Trophoblast cell (in vitro differentiated cells and primary cell): Measurements from ENCODE around the gene IL21R.

Experiments
- DNase-seq, 2 donors: peaks; one replicate each; pipeline ENCODE4 v3.0.0-alpha.2; 2016
- H2AFZ ChIP-seq: 2 replicates; pipeline ENCODE4 v1.6.1; 2013; ENCODE audit warnings: low read length, moderate library complexity, mild to moderate bottlenecking; ENCODE audit not compliant: insufficient read depth, poor library complexity
- H2AK5ac ChIP-seq: 2 replicates; pipeline ENCODE4 v1.6.1; 2013; ENCODE audit warnings: mild to moderate bottlenecking, low read length
- H2BK120ac ChIP-seq: 2 replicates; pipeline ENCODE4 v1.6.1; 2013; ENCODE audit warnings: low read length, mild to moderate bottlenecking, moderate library complexity; ENCODE audit not compliant: insufficient read depth, poor library complexity
- H2BK12ac ChIP-seq: 2 replicates; pipeline ENCODE4 v1.6.1; 2013; ENCODE audit warnings: mild to moderate bottlenecking, low read length, moderate library complexity
- H2BK5ac ChIP-seq: 2 replicates; pipeline ENCODE4 v1.6.1; 2013; ENCODE audit warnings: low read length, low read depth, moderate library complexity, mild to moderate bottlenecking; ENCODE audit not compliant: poor library complexity
- H3K14ac ChIP-seq: 2 replicates; pipeline ENCODE4 v1.6.1; 2013; ENCODE audit warnings: mild to moderate bottlenecking, low read length
- H3K18ac ChIP-seq: 2 replicates; pipeline ENCODE4 v1.6.1; 2013; ENCODE audit warnings: mild to moderate bottlenecking, low read length
- H3K23ac ChIP-seq: 2 replicates; pipeline ENCODE4 v1.6.1; 2013; ENCODE audit warnings: low read length
- H3K27ac ChIP-seq: 2 replicates; pipeline ENCODE4 v1.5.1; 2013; ENCODE audit warnings: low read depth, mild to moderate bottlenecking, inconsistent platforms, low read length, moderate library complexity
- H3K27me3 ChIP-seq: 2 replicates; pipeline ENCODE4 v1.6.1; 2013; ENCODE audit warnings: inconsistent platforms, mild to moderate bottlenecking, low read length, moderate library complexity; ENCODE audit not compliant: insufficient read depth
- H3K36me3 ChIP-seq, 2 experiments: 1 replicate in 1 of 2; 2 replicates in 1 of 2; pipeline ENCODE4 v1.6.1; 2013; ENCODE audit warnings: low read length in 2 of 2, mild to moderate bottlenecking in 2 of 2, moderate library complexity in 1 of 2; ENCODE audit not compliant: insufficient read depth in 2 of 2, control insufficient read depth in 1 of 2
- H3K4ac ChIP-seq: 2 replicates; pipeline ENCODE4 v1.6.1; 2013; ENCODE audit warnings: low read depth, mild to moderate bottlenecking, low read length, moderate library complexity
- H3K4me1 ChIP-seq, 2 experiments: 1 replicate in 1 of 2; 2 replicates in 1 of 2; pipeline ENCODE4 v1.6.1; 2013; ENCODE audit warnings: low read length in 2 of 2, mild to moderate bottlenecking in 2 of 2, moderate library complexity in 1 of 2; ENCODE audit not compliant: insufficient read depth in 2 of 2, control insufficient read depth in 1 of 2
- H3K4me2 ChIP-seq: 2 replicates; pipeline ENCODE4 v1.6.1; 2013; ENCODE audit warnings: inconsistent platforms, mild to moderate bottlenecking, low read length, moderate library complexity
- H3K4me3 ChIP-seq: 2 replicates; pipeline ENCODE4 v1.5.1; 2013; ENCODE audit warnings: mild to moderate bottlenecking, low read depth, low read length, inconsistent platforms
- H3K79me1 ChIP-seq: one replicate; pipeline ENCODE4 v1.6.1; 2013; ENCODE audit warnings: low read length
- H3K79me2 ChIP-seq: 2 replicates; pipeline ENCODE4 v1.6.1; 2013; ENCODE audit warnings: low read length, mild to moderate bottlenecking; ENCODE audit not compliant: control insufficient read depth, insufficient read depth, poor library complexity
- H3K9ac ChIP-seq: 2 replicates; pipeline ENCODE4 v1.6.1; 2013; ENCODE audit warnings: mild to moderate bottlenecking, low read length
- H3K9me3 ChIP-seq: 2 replicates; pipeline ENCODE4 v1.6.1; 2013; ENCODE audit warnings: low read depth, mild to moderate bottlenecking, control low read depth, inconsistent platforms, low read length; ENCODE audit not compliant: insufficient read depth
- H4K12ac ChIP-seq: 2 replicates; pipeline ENCODE4 v1.6.1; 2013; ENCODE audit warnings: low read depth, mild to moderate bottlenecking, low read length, moderate library complexity
- H4K8ac ChIP-seq: 2 replicates; pipeline ENCODE4 v1.6.1; 2013; ENCODE audit warnings: low read depth, mild to moderate bottlenecking, low read length, moderate library complexity
- H4K91ac ChIP-seq: one replicate; pipeline ENCODE4 v1.6.1; 2013; ENCODE audit warnings: low read depth, mild to moderate bottlenecking, low read length, moderate library complexity
- WGBS: extraction: QIAGEN DNeasy Blood & Tissue Kit; methylation state at CpG from one replicate; pipeline ENCODE4 v1.1.7; 2013; ENCODE audit warnings: missing lambda C conversion rate; ENCODE audit not compliant: insufficient read length, insufficient coverage; ENCODE audit errors: extremely low coverage; 5-methylcytosine and 5-hydroxymethylcytosine counted together

The IL21R gene

GRCh38 chr16:27386674-27387073 lies 15.3 kb upstream of the IL21R start:
- H3K9me3 ChIP-seq = peaks cover 2% of the 10 kb centered on the region
- no peaks in the 10 kb centered on the region for H3K79me1 ChIP-seq

GRCh38 chr16:27387724-27388123 lies 14.2 kb upstream of the IL21R start:
- Histone ChIP-seq H3K4me1 (no peaks in the 10 kb centered on the region), H3K14ac (no peak overlapping the region), H3K79me2 (no peaks in the 10 kb centered on the region), H2BK5ac (no peak overlapping the region), H2BK120ac (no peak overlapping the region), H3K36me3 (no peaks in the 10 kb centered on the region), H3K27me3 (no peaks in the 10 kb centered on the region), H3K9me3 (peaks cover 2% of the 10 kb centered on the region), H3K18ac (no peak overlapping the region), H2BK12ac (no peak overlapping the region), H2AFZ (no peak overlapping the region), H3K27ac (no peak overlapping the region), H4K8ac (no peak overlapping the region), H3K23ac (no peak overlapping the region), H3K4me2 (no peak overlapping the region), H4K91ac (no peak overlapping the region), H3K79me1 (no peaks in the 10 kb centered on the region), H3K4ac (no peak overlapping the region), H4K12ac (no peak overlapping the region), H3K9ac (no peak overlapping the region), H2AK5ac (no peak overlapping the region), H3K4me3 (no peak overlapping the region)
- WGBS = no CpG with 5 or more reads among the region's 1 CpG
- DNase-seq = no peak

More at GRCh38 chr16:27386674-27387073, 15.3 kb upstream of the IL21R start:
- Histone ChIP-seq H3K4me2 (no peak overlapping the region), H3K79me2 (no peaks in the 10 kb centered on the region), H3K18ac (no peak overlapping the region), H2AFZ (no peak overlapping the region), H4K91ac (no peak overlapping the region), H2BK12ac (no peak overlapping the region), H3K4me1 (no peaks in the 10 kb centered on the region), H2BK5ac (no peak overlapping the region), H3K27me3 (no peaks in the 10 kb centered on the region), H4K12ac (no peak overlapping the region), H3K4ac (no peak overlapping the region), H2BK120ac (no peak overlapping the region), H3K14ac (no peak overlapping the region), H3K27ac (no peak overlapping the region), H3K36me3 (no peaks in the 10 kb centered on the region), H3K9ac (no peak overlapping the region), H3K4me3 (no peak overlapping the region), H2AK5ac (no peak overlapping the region), H3K23ac (no peak overlapping the region), H4K8ac (no peak overlapping the region)
- no peak for DNase-seq
- no CpG with 5 or more reads among the region's 4 CpGs for WGBS

GRCh38 chr16:27389272-27389961 lies 12.6 kb upstream of the IL21R start:
- Histone ChIP-seq H3K23ac (no peak overlapping the region), H3K9me3 (peaks cover 2% of the 10 kb centered on the region), H3K27ac (no peak overlapping the region), H2BK120ac (no peak overlapping the region), H4K12ac (no peak overlapping the region), H4K91ac (no peak overlapping the region), H3K4me3 (no peak overlapping the region), H3K4me1 (no peaks in the 10 kb centered on the region), H4K8ac (no peak overlapping the region), H3K79me1 (no peaks in the 10 kb centered on the region), H3K79me2 (no peaks in the 10 kb centered on the region), H3K4me2 (no peak overlapping the region), H2AK5ac (no peak overlapping the region), H3K27me3 (no peaks in the 10 kb centered on the region), H3K36me3 (no peaks in the 10 kb centered on the region), H2BK5ac (no peak overlapping the region), H3K4ac (no peak overlapping the region), H3K9ac (no peak overlapping the region), H3K14ac (no peak overlapping the region), H2BK12ac (no peak overlapping the region), H2AFZ (no peak overlapping the region), H3K18ac (no peak overlapping the region)
- WGBS = no CpG with 5 or more reads among the region's 8 CpGs
- no peak for DNase-seq

- H3K4me3 ChIP-seq = no peak overlapping the region
- H2AFZ ChIP-seq = no peak overlapping the region
- H3K27ac ChIP-seq = no peak overlapping the region
- no peak overlapping the region for H2BK5ac ChIP-seq
- H2BK12ac ChIP-seq = no peak overlapping the region
- no peak overlapping the region for H3K14ac ChIP-seq
- H3K36me3 ChIP-seq = no peaks in the 10 kb centered on the region
- no peak overlapping the region for H3K4me2 ChIP-seq
- H3K4me1 ChIP-seq = no peaks in the 10 kb centered on the region
- no peak overlapping the region for H2AK5ac ChIP-seq
- H3K4ac ChIP-seq = no peak overlapping the region
- no peak overlapping the region for H4K12ac ChIP-seq
- no peaks in the 10 kb centered on the region for H3K79me2 ChIP-seq
- H3K27me3 ChIP-seq = no peaks in the 10 kb centered on the region
- no peak overlapping the region for H3K9ac ChIP-seq
- H2BK120ac ChIP-seq = no peak overlapping the region
- no peak overlapping the region for H3K23ac ChIP-seq
- no peaks in the 10 kb centered on the region for H3K79me1 ChIP-seq
- H4K91ac ChIP-seq = no peak overlapping the region
- no peak overlapping the region for H3K18ac ChIP-seq
- peaks cover 2% of the 10 kb centered on the region for H3K9me3 ChIP-seq
- DNase-seq = no peak
- no peak overlapping the region for H4K8ac ChIP-seq
Observed at GRCh38 chr16:27390151-27390550, 11.8 kb upstream of the IL21R start.
